Retinal pigment epithelial cell (primary cell): ENCODE data around the gene ELL.

Experiments
- DNase-seq: peaks from one replicate; pipeline ENCODE4 v3.0.0-alpha.2; 2010; ENCODE audit warnings: low read depth
- H3K4me3 ChIP-seq: 2 replicates; pipeline ENCODE4 v1.5.1; 2011; ENCODE audit warnings: mild to moderate bottlenecking, low read length, control low read depth, moderate library complexity
- CTCF ChIP-seq: conservative IDR thresholded peaks from 2 replicates; pipeline ENCODE4 v1.5.1; 2011; ENCODE audit warnings: low read depth, low read length, control low read depth, inconsistent platforms

Gene ELL

GRCh38 chr19:18495204-18495911 is 26.5 kb downstream of the ELL start:
- TF ChIP-seq CTCF: no peak
- DNase-seq: no peak
- H3K4me3 ChIP-seq: no peak overlapping the region

GRCh38 chr19:18494267-18494607 is 27.6 kb downstream of the ELL start:
- H3K4me3 ChIP-seq: no peak overlapping the region
- no peak for DNase-seq
- no peak for TF ChIP-seq CTCF

GRCh38 chr19:18493440-18494266 is 28.2 kb downstream of the ELL start:
- TF ChIP-seq CTCF: no peak
- no peak overlapping the region for H3K4me3 ChIP-seq
- no peak for DNase-seq

- DNase-seq: no peak
- H3K4me3 ChIP-seq: no peak overlapping the region
- no peak for TF ChIP-seq CTCF
These were observed 29.6 kb downstream of the ELL start for GRCh38 chr19:18491995-18492953.

- TF ChIP-seq CTCF: no peak
- no peak for DNase-seq
- H3K4me3 ChIP-seq: no peak overlapping the region
These were observed 31.1 kb downstream of the ELL start for GRCh38 chr19:18490728-18491127.

- no peak for TF ChIP-seq CTCF
- DNase-seq: no peak
- H3K4me3 ChIP-seq: no peak overlapping the region
These were observed 32.2 kb downstream of the ELL start for GRCh38 chr19:18489627-18490184.
